CD14-positive monocyte (primary cell): ENCODE data around the gene THSD7A. TPM values are rescaled to one million over a fixed set of nuclear protein-coding genes. Genes with fewer than 3 reads are reported as not detected.
A peak's percentile ranks its signal among the peaks of the same experiment; 100 is the strongest.

Experiments
- DNase-seq, 3 donors: peaks; one replicate each; pipeline ENCODE4 v3.0.0-alpha.2; 2011 to 2022
- H2AFZ ChIP-seq: 2 replicates; pipeline ENCODE4 v1.6.0; 2012; ENCODE audit warnings: mild to moderate bottlenecking, low read depth, low read length, inconsistent platforms; ENCODE audit not compliant: insufficient read depth, poor library complexity, severe bottlenecking
- H3K27ac ChIP-seq, 2 donors: 1 replicate in 1 of 2; 2 replicates in 1 of 2; pipeline ENCODE4 v1.5.1; 2012 to 2013; ENCODE audit warnings: low read length in 2 of 2, control low read depth in 1 of 2, inconsistent platforms in 1 of 2, low read depth in 1 of 2, mild to moderate bottlenecking in 1 of 2
- H3K27me3 ChIP-seq, 2 donors: one replicate each; pipeline versions ENCODE4 v1.6.0 to v1.6.1; 2011 to 2013; ENCODE audit warnings: low read length in 2 of 2; ENCODE audit not compliant: control insufficient read depth in 2 of 2, insufficient read depth in 2 of 2
- H3K36me3 ChIP-seq, 2 donors: replicated peaks in 1 of 2; 1 replicate in 1 of 2; 2 replicates in 1 of 2; pipeline versions ENCODE4 v1.5.1 to v1.6.1; 2012 to 2013; ENCODE audit warnings: low read length in 2 of 2, control low read depth in 1 of 2, inconsistent platforms in 1 of 2, mild to moderate bottlenecking in 1 of 2; ENCODE audit not compliant: insufficient read depth in 2 of 2, control insufficient read depth in 1 of 2
- H3K4me1 ChIP-seq, 2 donors: 1 replicate in 1 of 2; 2 replicates in 1 of 2; pipeline versions ENCODE4 v1.5.1 to v1.6.1; 2012 to 2013; ENCODE audit warnings: low read length in 2 of 2, control low read depth in 1 of 2, inconsistent platforms in 1 of 2, mild to moderate bottlenecking in 1 of 2, moderate library complexity in 1 of 2; ENCODE audit not compliant: insufficient read depth in 2 of 2, control insufficient read depth in 1 of 2
- H3K4me2 ChIP-seq: replicated peaks from 2 replicates; pipeline ENCODE3; 2012; ENCODE audit warnings: low read length, moderate library complexity, mild to moderate bottlenecking; ENCODE audit not compliant: poor library complexity, severe bottlenecking; ENCODE audit errors: extremely low read depth
- H3K4me3 ChIP-seq, 3 experiments: fragments of 200-600 bp in 1 of 3; sonication (generic) in 1 of 3; replicated peaks in 1 of 3; 1 replicate in 2 of 3; 2 replicates in 1 of 3; pipeline ENCODE4 v1.5.1; 2011 to 2013; ENCODE audit warnings: low read length in 3 of 3, mild to moderate bottlenecking in 3 of 3, control low read depth in 2 of 3, low read depth in 2 of 3, inconsistent platforms in 1 of 3, moderate library complexity in 1 of 3
- H3K79me2 ChIP-seq: 2 replicates; pipeline ENCODE4 v1.6.0; 2012; ENCODE audit warnings: mild to moderate bottlenecking, control low read depth, inconsistent platforms, low read length, moderate library complexity; ENCODE audit not compliant: insufficient read depth
- H3K9ac ChIP-seq: 2 replicates; pipeline ENCODE4 v1.6.0; 2017; ENCODE audit warnings: low read length, mild to moderate bottlenecking; ENCODE audit not compliant: insufficient read depth, poor library complexity, severe bottlenecking
- H3K9me3 ChIP-seq, 2 donors: replicated peaks in 1 of 2; 1 replicate in 1 of 2; 2 replicates in 1 of 2; pipeline versions ENCODE4 v1.5.1 to v1.6.1; 2012 to 2013; ENCODE audit warnings: low read length in 2 of 2, control low read depth in 1 of 2; ENCODE audit not compliant: control insufficient read depth in 1 of 2, insufficient read depth in 1 of 2
- H4K20me1 ChIP-seq: 2 replicates; pipeline ENCODE4 v1.6.0; 2012; ENCODE audit warnings: mild to moderate bottlenecking, low read length, control low read depth, moderate library complexity; ENCODE audit not compliant: insufficient read depth
- H3K27ac Mint-ChIP-seq, 7 donors: one replicate each; pipeline ENCODE4 v1.8.0; 2020; ENCODE audit warnings: mild to moderate bottlenecking in 7 of 7, mixed read lengths in 7 of 7, moderate library complexity in 6 of 7, inconsistent platforms in 2 of 7
- H3K27me3 Mint-ChIP-seq, 3 donors: one replicate each; pipeline ENCODE4 v1.8.0; 2021 to 2022; ENCODE audit warnings: low read depth in 3 of 3, mild to moderate bottlenecking in 3 of 3, mixed read lengths in 3 of 3, moderate library complexity in 3 of 3, inconsistent platforms in 1 of 3
- H3K36me3 Mint-ChIP-seq, 2 donors: one replicate each; pipeline ENCODE4 v1.8.0; 2020; ENCODE audit warnings: mixed read lengths in 2 of 2, inconsistent platforms in 1 of 2, mild to moderate bottlenecking in 1 of 2
- H3K4me1 Mint-ChIP-seq: one replicate; pipeline ENCODE4 v1.8.0; 2020; ENCODE audit warnings: mild to moderate bottlenecking, mixed read lengths
- H3K4me3 Mint-ChIP-seq, 2 donors: one replicate each; pipeline ENCODE4 v1.8.0; 2020; ENCODE audit warnings: mild to moderate bottlenecking in 2 of 2, mixed read lengths in 2 of 2, moderate library complexity in 1 of 2
- H3K9me3 Mint-ChIP-seq, 7 donors: one replicate each; pipeline ENCODE4 v1.8.0; 2020 to 2022; ENCODE audit warnings: mixed read lengths in 7 of 7, mild to moderate bottlenecking in 6 of 7, moderate library complexity in 6 of 7, inconsistent platforms in 2 of 7
- WGBS: methylation state at CpG from one replicate; pipeline ENCODE4 v1.1.5; 2013; ENCODE audit warnings: missing lambda C conversion rate; ENCODE audit not compliant: insufficient coverage; 5-methylcytosine and 5-hydroxymethylcytosine counted together
- intact Hi-C, 2 donors: fragments of 100-400 bp; cut with micrococcal nuclease; formaldehyde crosslinking; loops; one replicate each; pipeline versions ENCODE4 v1.15.0 to v1.15.1; 2023
- polyA plus RNA-seq, 3 donors: library from polyadenylated mRNA; depleted of rRNA in 1 of 3; unstranded in 2 of 3; stranded (reverse) in 1 of 3; fragments of 300-500 nt in 2 of 3; fragments of >200 nt in 1 of 3; fragmentation: Illumina TruSeq in 2 of 3; gene quantifications; 1 replicate in 2 of 3; 2 replicates in 1 of 3; pipeline ENCODE4 v1.2.3, GENCODE V29; 2012 to 2021
- TF ChIP-seq, protein P1 (sequence below): fragments of 200-600 bp; IDR thresholded peaks from one replicate; pipeline ENCODE4 v1.8.0; 2022; ENCODE audit warnings: antibody characterized with exemption, mild to moderate bottlenecking

THSD7A gene
- polyA plus RNA-seq, 3 donors: under 0.01 TPM; not detected in 2

DNA sequence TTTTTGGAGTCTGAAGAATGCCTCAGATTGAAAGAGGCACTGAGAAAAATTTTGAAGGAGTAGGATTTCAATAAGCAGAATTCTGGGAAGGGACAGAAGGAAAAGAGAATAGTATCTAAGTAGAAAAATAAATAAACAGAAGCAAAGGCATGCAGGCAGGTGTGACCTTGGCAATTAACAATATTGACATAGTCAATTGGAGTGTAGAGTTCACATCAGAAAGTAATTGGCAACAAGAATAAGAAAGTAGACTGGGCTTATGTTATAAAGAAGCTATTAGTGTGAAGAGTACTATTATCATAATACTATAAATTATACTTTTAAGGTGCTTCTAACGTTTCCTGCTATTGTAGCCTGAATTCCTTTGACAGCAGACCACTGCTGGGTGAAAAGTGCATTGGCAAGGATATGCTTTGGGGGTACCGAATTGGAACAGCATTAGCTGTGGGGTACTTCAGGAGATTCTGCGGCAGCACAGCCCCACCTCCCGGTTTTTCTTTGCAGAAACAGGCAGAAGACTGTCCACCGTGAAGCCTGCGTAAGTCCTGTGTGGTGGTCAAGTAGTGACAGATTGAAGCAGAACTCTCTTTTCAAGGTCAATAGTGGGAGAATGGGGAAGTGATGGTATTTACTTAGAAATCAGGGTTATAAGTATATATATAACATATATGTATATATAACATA is 357.0 kb downstream of the THSD7A start:
- Histone ChIP-seq H3K4me3 (no peak overlapping the region), H3K9ac (no peak overlapping the region), H3K27ac (no peak overlapping the region), H3K4me1 (peaks cover 3 to 13% of the 10 kb centered on the region in 2 donors), H2AFZ (no peak overlapping the region), H3K27me3 (no peaks in the 10 kb centered on the region), H4K20me1 (no peaks in the 10 kb centered on the region), H3K36me3 (no peaks in the 10 kb centered on the region), H3K4me2 (no peak overlapping the region), H3K79me2 (no peaks in the 10 kb centered on the region), H3K9me3 (no peaks in the 10 kb centered on the region)
- Mint-ChIP-seq H3K27ac (no peak overlapping the region), H3K27me3 (peaks cover 0 to 1% (median 0%) of the 10 kb centered on the region in 3 donors), H3K4me1 (peaks cover 16% of the 10 kb centered on the region), H3K4me3 (no peak overlapping the region), H3K9me3 (peaks cover 0 to 1% (median 0%) of the 10 kb centered on the region in 7 donors), H3K36me3 (no peaks in the 10 kb centered on the region)
- WGBS: 96% methylated on average over 5 of the region's 6 CpGs
- no peak for DNase-seq
- TF ChIP-seq, protein P1, sequence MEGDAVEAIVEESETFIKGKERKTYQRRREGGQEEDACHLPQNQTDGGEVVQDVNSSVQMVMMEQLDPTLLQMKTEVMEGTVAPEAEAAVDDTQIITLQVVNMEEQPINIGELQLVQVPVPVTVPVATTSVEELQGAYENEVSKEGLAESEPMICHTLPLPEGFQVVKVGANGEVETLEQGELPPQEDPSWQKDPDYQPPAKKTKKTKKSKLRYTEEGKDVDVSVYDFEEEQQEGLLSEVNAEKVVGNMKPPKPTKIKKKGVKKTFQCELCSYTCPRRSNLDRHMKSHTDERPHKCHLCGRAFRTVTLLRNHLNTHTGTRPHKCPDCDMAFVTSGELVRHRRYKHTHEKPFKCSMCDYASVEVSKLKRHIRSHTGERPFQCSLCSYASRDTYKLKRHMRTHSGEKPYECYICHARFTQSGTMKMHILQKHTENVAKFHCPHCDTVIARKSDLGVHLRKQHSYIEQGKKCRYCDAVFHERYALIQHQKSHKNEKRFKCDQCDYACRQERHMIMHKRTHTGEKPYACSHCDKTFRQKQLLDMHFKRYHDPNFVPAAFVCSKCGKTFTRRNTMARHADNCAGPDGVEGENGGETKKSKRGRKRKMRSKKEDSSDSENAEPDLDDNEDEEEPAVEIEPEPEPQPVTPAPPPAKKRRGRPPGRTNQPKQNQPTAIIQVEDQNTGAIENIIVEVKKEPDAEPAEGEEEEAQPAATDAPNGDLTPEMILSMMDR: no peak
- intact Hi-C loops: no loop called here

GRCh38 chr7:11473807-11474424 is 358.1 kb downstream of the THSD7A start:
- Histone ChIP-seq H2AFZ (no peak overlapping the region), H3K9ac (no peak overlapping the region), H3K4me1 (peaks cover 2 to 8% of the 10 kb centered on the region in 2 donors), H3K4me2 (no peak overlapping the region), H3K9me3 (no peaks in the 10 kb centered on the region), H3K36me3 (no peaks in the 10 kb centered on the region), H4K20me1 (no peaks in the 10 kb centered on the region), H3K27ac (no peak overlapping the region), H3K27me3 (no peaks in the 10 kb centered on the region), H3K4me3 (no peak overlapping the region), H3K79me2 (no peaks in the 10 kb centered on the region)
- Mint-ChIP-seq H3K4me3 (no peak overlapping the region), H3K27ac (peak overlapping the region in 1 of 7 donors; percentile 2), H3K4me1 (peaks cover 10% of the 10 kb centered on the region), H3K36me3 (no peaks in the 10 kb centered on the region), H3K27me3 (peaks cover 0 to 1% (median 0%) of the 10 kb centered on the region in 3 donors), H3K9me3 (peaks cover 0 to 1% (median 0%) of the 10 kb centered on the region in 7 donors)
- no peak for DNase-seq
- WGBS: 95% methylated on average over 3 of the region's 8 CpGs
- TF ChIP-seq, protein P1: no peak
- intact Hi-C loops: no loop called here
